ENCODE measurements around the gene ALG14.
A peak's percentile ranks its signal among the peaks of the same experiment; 100 is the strongest.
"Not testable (repeated sequence)": the region's sequence is repeated elsewhere in the genome, so short reads cannot be mapped to it uniquely, and the experiment has no call there.

ALG14 gene

DNA sequence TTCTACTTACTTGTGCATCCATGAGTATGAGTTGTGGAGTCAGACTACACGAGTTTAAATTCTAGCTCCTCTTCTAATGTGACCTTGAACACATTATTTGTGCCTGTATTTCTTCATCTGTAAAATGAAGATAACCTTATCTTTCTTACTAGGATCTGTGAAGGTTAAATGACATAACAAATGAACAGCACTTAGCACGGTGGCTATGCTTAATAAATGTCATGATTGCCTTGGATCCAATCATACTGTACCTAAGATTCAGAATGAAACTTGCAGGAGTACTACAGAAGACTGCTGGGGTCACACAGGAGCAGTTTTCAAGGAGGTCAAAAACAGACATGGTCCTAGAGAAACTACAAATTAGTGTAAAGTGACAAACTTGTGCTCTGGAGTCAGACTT, 22.2 kb upstream of the ALG14 start:
- TF ChIP-seq, protein P1, sequence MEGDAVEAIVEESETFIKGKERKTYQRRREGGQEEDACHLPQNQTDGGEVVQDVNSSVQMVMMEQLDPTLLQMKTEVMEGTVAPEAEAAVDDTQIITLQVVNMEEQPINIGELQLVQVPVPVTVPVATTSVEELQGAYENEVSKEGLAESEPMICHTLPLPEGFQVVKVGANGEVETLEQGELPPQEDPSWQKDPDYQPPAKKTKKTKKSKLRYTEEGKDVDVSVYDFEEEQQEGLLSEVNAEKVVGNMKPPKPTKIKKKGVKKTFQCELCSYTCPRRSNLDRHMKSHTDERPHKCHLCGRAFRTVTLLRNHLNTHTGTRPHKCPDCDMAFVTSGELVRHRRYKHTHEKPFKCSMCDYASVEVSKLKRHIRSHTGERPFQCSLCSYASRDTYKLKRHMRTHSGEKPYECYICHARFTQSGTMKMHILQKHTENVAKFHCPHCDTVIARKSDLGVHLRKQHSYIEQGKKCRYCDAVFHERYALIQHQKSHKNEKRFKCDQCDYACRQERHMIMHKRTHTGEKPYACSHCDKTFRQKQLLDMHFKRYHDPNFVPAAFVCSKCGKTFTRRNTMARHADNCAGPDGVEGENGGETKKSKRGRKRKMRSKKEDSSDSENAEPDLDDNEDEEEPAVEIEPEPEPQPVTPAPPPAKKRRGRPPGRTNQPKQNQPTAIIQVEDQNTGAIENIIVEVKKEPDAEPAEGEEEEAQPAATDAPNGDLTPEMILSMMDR (IDR thresholded peaks at IDR 0.05; ENCODE audit: low read depth, low read length): no peak
- TF ChIP-seq POLR2A (IDR thresholded peaks at IDR 0.05; ENCODE audit: extremely low read depth, insufficient read length) (no peak), MYC (IDR thresholded peaks at IDR 0.05; ENCODE audit: low read depth, low read length) (no peak)
- TF ChIP-seq, protein P2, sequence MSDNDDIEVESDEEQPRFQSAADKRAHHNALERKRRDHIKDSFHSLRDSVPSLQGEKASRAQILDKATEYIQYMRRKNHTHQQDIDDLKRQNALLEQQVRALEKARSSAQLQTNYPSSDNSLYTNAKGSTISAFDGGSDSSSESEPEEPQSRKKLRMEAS (IDR thresholded peaks at IDR 0.05; ENCODE audit: low read depth, low read length): no peak
- H3K4me3 ChIP-seq (ENCODE audit: low read depth, low read length): no peak overlapping the region
- DNase-seq (ENCODE audit: low read depth): no peak

DNA sequence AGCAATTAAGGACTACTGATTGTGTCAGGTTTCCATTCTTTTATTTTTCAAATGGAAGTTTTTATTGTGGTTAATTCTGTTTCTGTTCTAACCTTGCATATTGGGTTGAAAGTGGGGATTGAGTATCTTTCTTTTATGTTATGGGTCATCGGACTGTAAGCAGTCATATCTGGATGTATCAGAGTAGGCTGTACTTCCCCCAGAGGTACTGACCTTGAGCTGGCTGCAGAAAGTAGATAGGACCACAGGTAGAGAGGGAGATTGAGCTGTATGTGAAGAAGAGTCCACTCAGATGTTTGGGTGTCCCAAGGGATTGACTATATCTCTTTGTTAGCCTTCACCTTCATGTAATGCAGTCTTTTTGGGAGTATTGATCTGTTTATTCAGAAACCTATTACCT, 20.5 kb upstream of the ALG14 start:
- no peak for DNase-seq (ENCODE audit: low read depth)
- H3K4me3 ChIP-seq (ENCODE audit: low read depth, low read length): no peak overlapping the region
- TF ChIP-seq POLR2A (IDR thresholded peaks at IDR 0.05; ENCODE audit: extremely low read depth, insufficient read length) (no peak), MYC (IDR thresholded peaks at IDR 0.05; ENCODE audit: low read depth, low read length) (no peak)
- TF ChIP-seq, protein P2 (IDR thresholded peaks at IDR 0.05; ENCODE audit: low read depth, low read length): no peak
- TF ChIP-seq, protein P1 (IDR thresholded peaks at IDR 0.05; ENCODE audit: low read depth, low read length): no peak

DNA sequence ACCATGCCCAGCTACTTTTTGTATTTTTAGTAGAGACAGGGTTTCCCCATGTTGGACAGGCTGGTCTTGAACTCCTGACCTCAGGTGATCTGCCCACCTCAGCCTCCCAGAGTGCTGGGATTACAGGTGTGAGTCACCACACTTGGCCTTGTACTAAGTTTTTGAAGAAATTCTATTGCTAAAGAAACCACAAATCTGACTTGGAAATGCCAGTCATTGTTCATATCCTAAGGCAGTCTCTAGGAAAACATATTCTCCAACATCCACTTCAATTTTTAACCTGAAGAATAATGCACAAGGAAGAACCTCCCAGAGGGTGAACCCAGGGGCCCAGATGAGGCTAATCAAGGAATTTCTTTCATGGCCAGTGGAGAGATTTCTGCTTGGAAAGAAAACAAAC, 20.1 kb upstream of the ALG14 start:
- not testable (repeated sequence) for DNase-seq (ENCODE audit: low read depth); H3K4me3 ChIP-seq (ENCODE audit: low read depth, low read length)

DNA sequence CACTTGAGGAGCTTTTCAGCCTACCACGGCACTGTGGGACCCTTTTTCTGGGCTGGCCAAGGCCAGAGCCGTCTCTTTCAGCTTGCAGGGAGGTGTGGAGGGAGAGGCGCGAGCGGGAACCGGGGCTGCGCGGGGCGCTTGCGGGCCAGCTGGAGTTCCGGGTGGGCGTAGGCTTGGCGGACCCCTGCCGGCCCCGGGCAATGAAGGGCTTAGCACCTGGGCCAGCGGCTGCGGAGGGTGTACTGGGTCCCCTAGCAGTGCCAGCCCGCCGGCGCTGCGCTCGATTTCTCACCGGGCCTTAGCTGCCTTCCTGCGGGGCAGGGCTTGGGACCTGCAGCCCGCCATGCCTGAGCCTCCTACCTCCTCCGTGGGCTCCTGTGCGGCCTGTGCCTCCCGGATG, 18.5 kb upstream of the ALG14 start:
- DNase-seq (ENCODE audit: low read depth); H3K4me3 ChIP-seq (ENCODE audit: low read depth, low read length): not testable (repeated sequence)

DNA sequence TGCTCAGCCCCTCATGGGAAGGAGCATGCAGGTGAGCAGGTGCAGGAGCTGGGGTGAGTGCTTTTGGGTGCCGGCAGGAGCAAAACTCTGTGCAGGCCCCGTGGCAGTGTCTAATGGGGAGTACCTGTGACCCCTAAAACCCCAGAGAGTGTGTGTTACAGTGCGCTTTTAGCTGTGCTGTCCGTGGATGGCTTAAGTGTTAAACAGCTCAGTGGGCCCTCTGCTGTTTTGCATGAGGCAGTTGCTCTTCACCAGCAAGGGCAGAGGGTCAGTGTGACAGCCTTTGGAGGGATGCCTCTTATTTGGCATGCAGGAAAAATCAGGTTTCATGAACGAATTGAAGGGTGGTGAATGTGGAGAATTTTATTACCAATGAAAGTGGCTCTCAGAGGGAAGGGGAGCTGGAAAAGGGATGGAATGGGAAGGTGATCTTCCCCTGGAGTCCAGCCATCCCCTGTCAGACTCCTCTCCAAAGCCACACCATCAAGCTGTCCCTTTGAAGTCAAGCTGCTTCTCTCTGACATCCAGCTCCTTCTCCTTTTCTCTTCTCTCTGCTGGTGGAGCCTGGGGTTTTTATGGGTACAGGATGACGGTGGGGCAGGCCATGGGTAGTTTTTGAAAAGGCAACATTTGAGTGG, 17.0 kb upstream of the ALG14 start:
- TF ChIP-seq POLR2A (IDR thresholded peaks at IDR 0.05; ENCODE audit: extremely low read depth, insufficient read length) (no peak), MYC (IDR thresholded peaks at IDR 0.05; ENCODE audit: low read depth, low read length) (no peak)
- TF ChIP-seq, protein P2 (IDR thresholded peaks at IDR 0.05; ENCODE audit: low read depth, low read length): no peak
- TF ChIP-seq, protein P1 (IDR thresholded peaks at IDR 0.05; ENCODE audit: low read depth, low read length): no peak
- DNase-seq (ENCODE audit: low read depth): no peak
- H3K4me3 ChIP-seq (ENCODE audit: low read depth, low read length): no peak overlapping the region

DNA sequence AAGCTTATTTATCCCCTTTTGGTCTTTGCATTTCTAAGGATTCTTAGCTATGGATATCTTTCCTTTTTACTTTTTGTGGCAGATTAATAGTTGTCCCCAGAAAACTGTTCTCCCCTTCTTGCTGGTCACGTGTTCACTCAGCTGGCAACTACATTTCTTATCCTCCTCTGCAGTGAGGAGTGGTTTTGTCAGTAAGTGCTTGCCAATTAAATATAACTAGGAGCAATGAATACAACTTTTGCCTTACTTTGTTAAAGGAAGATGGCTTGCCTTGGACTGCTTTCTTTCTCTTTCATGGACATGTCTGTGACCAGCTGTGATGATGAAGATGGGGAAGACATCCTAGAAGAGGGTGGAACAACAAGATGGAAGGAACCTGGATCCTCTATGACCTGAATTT, 15.6 kb upstream of the ALG14 start:
- TF ChIP-seq, protein P1 (IDR thresholded peaks at IDR 0.05; ENCODE audit: low read depth, low read length): no peak
- TF ChIP-seq POLR2A (IDR thresholded peaks at IDR 0.05; ENCODE audit: extremely low read depth, insufficient read length) (no peak), MYC (IDR thresholded peaks at IDR 0.05; ENCODE audit: low read depth, low read length) (no peak)
- TF ChIP-seq, protein P2 (IDR thresholded peaks at IDR 0.05; ENCODE audit: low read depth, low read length): no peak
- no peak for DNase-seq (ENCODE audit: low read depth)
- no peak overlapping the region for H3K4me3 ChIP-seq (ENCODE audit: low read depth, low read length)

DNA sequence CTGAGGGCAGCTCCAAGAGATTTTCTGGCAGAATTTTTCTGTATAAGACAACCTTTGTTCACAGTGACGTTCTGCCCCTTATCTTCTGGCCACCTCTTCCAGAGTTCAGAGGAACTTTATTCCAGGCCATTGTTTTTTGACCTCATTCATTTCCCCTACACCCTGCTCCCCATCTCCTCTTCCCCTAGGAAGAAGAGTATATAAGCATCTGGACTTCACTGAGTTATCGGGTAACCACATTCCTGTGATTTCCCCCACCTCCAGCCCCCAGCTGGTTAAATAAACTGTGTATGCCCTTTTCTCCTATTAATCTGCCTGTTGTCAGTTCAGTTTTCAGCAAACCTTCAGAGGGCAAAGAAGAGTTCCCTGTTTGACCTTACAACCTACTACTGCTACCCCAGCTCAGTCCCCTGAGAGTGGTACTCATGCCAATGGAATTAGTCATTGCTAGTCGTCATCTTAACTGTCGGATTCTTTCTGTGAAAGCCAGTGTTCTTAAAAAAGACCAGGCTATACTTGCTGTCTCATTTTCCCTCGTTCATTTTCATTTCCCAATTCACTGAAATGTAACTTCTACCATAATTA, 14.3 kb upstream of the ALG14 start:
- TF ChIP-seq, protein P2 (IDR thresholded peaks at IDR 0.05; ENCODE audit: low read depth, low read length): no peak
- TF ChIP-seq POLR2A (IDR thresholded peaks at IDR 0.05; ENCODE audit: extremely low read depth, insufficient read length): no peak
- TF ChIP-seq, protein P1 (IDR thresholded peaks at IDR 0.05; ENCODE audit: low read depth, low read length): no peak
- H3K4me3 ChIP-seq (ENCODE audit: low read depth, low read length): no peak overlapping the region
- peak; percentile 83 for DNase-seq (ENCODE audit: low read depth)

All from NB4 (cell line).